ENCODE data around the gene TSC22D4. TPM values are rescaled to one million over a fixed set of nuclear protein-coding genes. Genes with fewer than 3 reads are reported as not detected.

TSC22D4 gene
- polyA plus RNA-seq, 1 donor from 2014 or later = 2.1 TPM

- no peaks in the 10 kb centered on the region for H3K27me3 ChIP-seq (ENCODE audit: insufficient read depth, low read depth, low read length)
- no peak overlapping the region for H3K4me2 ChIP-seq (ENCODE audit: low read length)
- H3K9me2 ChIP-seq (ENCODE audit: insufficient read depth, low read length) = no peaks in the 10 kb centered on the region
- H3K79me2 ChIP-seq (replicated peaks; ENCODE audit: insufficient read depth, low read length) = no peaks in the 10 kb centered on the region
- H4K20me1 ChIP-seq (ENCODE audit: insufficient read depth) = no peaks in the 10 kb centered on the region
- H3K4me3 ChIP-seq (ENCODE audit: low read length) = peak overlapping the region; percentile 96
- TF ChIP-seq EZH2 (IDR thresholded peaks at IDR 0.05; ENCODE audit: borderline replicate concordance, insufficient read depth, low read length, poor library complexity, severe bottlenecking) = no peak
- TF ChIP-seq RAD21 (conservative IDR thresholded peaks at IDR 0.05) = no peak
- TF ChIP-seq REST (IDR thresholded peaks at IDR 0.05; ENCODE audit: borderline replicate concordance) = no peak
- TF ChIP-seq TAF1 (IDR thresholded peaks at IDR 0.05; ENCODE audit: low read depth) = no peak
- TF ChIP-seq CTCF (IDR thresholded peaks at IDR 0.05; ENCODE audit: poor library complexity, severe bottlenecking) = no peak
- TF ChIP-seq POLR2AphosphoS5 (IDR thresholded peaks at IDR 0.05) = no peak
- no peak for TF ChIP-seq SMC3 (conservative IDR thresholded peaks at IDR 0.05; ENCODE audit: poor library complexity)
- TF ChIP-seq EP300 (conservative IDR thresholded peaks at IDR 0.05; ENCODE audit: poor library complexity, severe bottlenecking) = no peak
- TF ChIP-seq MXI1 (conservative IDR thresholded peaks at IDR 0.05; ENCODE audit: poor library complexity, severe bottlenecking) = no peak
- H3K9ac ChIP-seq (ENCODE audit: low read length) = no peak overlapping the region
- H3K36me3 ChIP-seq (ENCODE audit: insufficient read depth, low read length) = no peaks in the 10 kb centered on the region
- no peaks in the 10 kb centered on the region for H3F3A ChIP-seq (ENCODE audit: insufficient read depth, low read length, poor library complexity, severe bottlenecking)
- H3K27ac ChIP-seq (ENCODE audit: low read length) = no peak overlapping the region
- no peaks in the 10 kb centered on the region for H3K9me3 ChIP-seq (ENCODE audit: low read length)
- no peak overlapping the region for H2AFZ ChIP-seq (ENCODE audit: low read depth, low read length)
Measured at GRCh38 chr7:100476101-100476780, 2.8 kb downstream of the TSC22D4 start.

- no peak overlapping the region for H2AFZ ChIP-seq (ENCODE audit: low read depth, low read length)
- TF ChIP-seq EZH2 (IDR thresholded peaks at IDR 0.05; ENCODE audit: borderline replicate concordance, insufficient read depth, low read length, poor library complexity, severe bottlenecking) (no peak), RAD21 (conservative IDR thresholded peaks at IDR 0.05) (no peak), REST (IDR thresholded peaks at IDR 0.05; ENCODE audit: borderline replicate concordance) (no peak), POLR2AphosphoS5 (IDR thresholded peaks at IDR 0.05) (no peak), CTCF (IDR thresholded peaks at IDR 0.05; ENCODE audit: poor library complexity, severe bottlenecking) (no peak), MXI1 (conservative IDR thresholded peaks at IDR 0.05; ENCODE audit: poor library complexity, severe bottlenecking) (no peak), SMC3 (conservative IDR thresholded peaks at IDR 0.05; ENCODE audit: poor library complexity) (no peak), EP300 (conservative IDR thresholded peaks at IDR 0.05; ENCODE audit: poor library complexity, severe bottlenecking) (no peak), TAF1 (IDR thresholded peaks at IDR 0.05; ENCODE audit: low read depth) (no peak)
- H3K27me3 ChIP-seq (ENCODE audit: insufficient read depth, low read depth, low read length) = no peaks in the 10 kb centered on the region
- H3K36me3 ChIP-seq (ENCODE audit: insufficient read depth, low read length) = no peaks in the 10 kb centered on the region
- H4K20me1 ChIP-seq (ENCODE audit: insufficient read depth) = no peaks in the 10 kb centered on the region
- no peak overlapping the region for H3K27ac ChIP-seq (ENCODE audit: low read length)
- H3K79me2 ChIP-seq (replicated peaks; ENCODE audit: insufficient read depth, low read length) = no peaks in the 10 kb centered on the region
- H3F3A ChIP-seq (ENCODE audit: insufficient read depth, low read length, poor library complexity, severe bottlenecking) = no peaks in the 10 kb centered on the region
- no peak overlapping the region for H3K4me3 ChIP-seq (ENCODE audit: low read length)
- H3K9ac ChIP-seq (ENCODE audit: low read length) = no peak overlapping the region
- no peaks in the 10 kb centered on the region for H3K9me2 ChIP-seq (ENCODE audit: insufficient read depth, low read length)
- H3K9me3 ChIP-seq (ENCODE audit: low read length) = no peaks in the 10 kb centered on the region
- no peak overlapping the region for H3K4me2 ChIP-seq (ENCODE audit: low read length)
Measured at GRCh38 chr7:100475549-100475948, 3.5 kb downstream of the TSC22D4 start.
